HL-60/S4 treated with phorbol 12-myristate 13-acetate at 8.2 ng/mL for 4 days and 3 days (cell line): Measurements from ENCODE around the gene OR6J1.
"Not testable (repeated sequence)": the region's sequence is repeated elsewhere in the genome, so short reads cannot be mapped to it uniquely, and the experiment has no call there.

Experiments used
- in situ Hi-C: fragments of 300-500 bp; cut with MboI; formaldehyde crosslinking; loops from 2 replicates; pipeline ENCODE4 v1.15.0; 2022; ENCODE audit warnings: low sequenced_read_pairs

The OR6J1 gene

GRCh38 chr14:22653012-22653621, 9.0 kb upstream of the OR6J1 start:
- in situ Hi-C loops: loop anchor here (10.0 to 25.0 kb wide), 2 partner anchors 212 to 266 kb away; no protein-coding TSS in a partner anchor

DNA sequence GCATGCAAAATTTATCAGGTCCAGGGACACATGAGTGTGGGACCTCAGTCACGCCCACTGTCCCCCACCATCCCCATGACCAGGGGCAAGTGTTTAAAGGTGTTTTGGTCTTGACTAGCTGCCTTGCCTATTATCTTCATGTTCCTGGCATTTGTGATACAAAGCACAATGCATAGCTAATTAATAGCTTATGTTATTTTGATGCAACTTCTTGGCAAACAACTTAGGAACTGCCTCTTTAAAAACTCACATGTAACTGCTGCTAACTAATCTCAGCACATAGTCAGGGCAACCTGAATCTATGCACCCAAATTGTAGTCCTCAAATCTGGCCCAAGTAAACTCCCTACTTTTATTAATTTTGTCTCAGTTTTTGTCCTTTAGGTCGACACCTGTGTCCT, 7.4 kb upstream of the OR6J1 start:
- in situ Hi-C loops: loop anchor here (10.0 to 25.0 kb wide), 2 partner anchors 213 to 264 kb away; no protein-coding TSS in a partner anchor

DNA sequence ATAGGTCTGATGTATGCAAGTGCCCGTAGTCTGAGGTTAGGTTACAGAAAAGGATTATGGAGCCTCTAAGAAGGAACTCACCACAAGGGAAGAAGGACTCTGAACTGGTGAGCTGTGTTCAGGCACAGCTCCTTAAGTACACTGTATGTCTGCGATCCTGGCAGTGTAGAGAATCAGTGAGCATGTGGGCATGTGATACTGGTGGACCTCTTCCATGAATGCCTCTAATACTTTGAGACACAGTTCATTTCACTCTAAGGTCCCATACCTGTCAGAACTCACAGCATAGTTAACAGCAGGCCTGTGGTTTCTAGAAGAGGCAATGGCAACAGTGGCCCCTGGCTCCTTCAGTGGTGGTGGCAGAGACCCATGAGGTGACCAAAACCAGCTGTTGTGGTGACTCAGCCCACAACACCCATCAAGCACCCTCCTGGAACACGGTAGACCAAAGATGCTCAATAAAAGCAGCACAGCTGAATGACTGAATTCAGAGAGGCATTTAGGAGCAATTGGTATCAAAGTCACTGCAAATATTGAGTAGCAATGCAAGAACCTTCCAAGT, 6.9 kb upstream of the OR6J1 start:
- in situ Hi-C loops: loop anchor here (10.0 to 25.0 kb wide), 2 partner anchors 214 to 264 kb away; no protein-coding TSS in a partner anchor

GRCh38 chr14:22650046-22650739, 6.0 kb upstream of the OR6J1 start:
- in situ Hi-C loops: loop anchor here (10.0 to 25.0 kb wide), 2 partner anchors 215 to 263 kb away; no protein-coding TSS in a partner anchor

DNA sequence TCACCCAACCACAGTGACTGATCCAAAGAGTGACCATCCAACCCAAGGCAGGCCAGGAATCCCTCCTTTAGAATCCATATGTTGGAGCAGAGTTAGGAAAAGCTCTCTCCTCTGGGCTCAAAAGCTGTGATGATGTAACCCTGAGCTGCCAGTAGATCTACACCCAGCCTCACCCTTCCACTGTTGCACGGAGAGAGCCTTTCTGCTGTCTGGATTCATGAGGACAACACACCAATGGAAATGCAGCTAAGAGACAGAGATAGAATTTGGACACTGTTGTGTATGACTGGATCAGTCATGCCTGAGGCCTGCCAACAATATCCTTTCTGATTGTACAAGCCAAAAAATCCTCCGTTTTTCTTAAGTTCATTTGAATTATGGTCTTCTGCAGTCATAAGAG, 4.4 kb upstream of the OR6J1 start:
- in situ Hi-C loops: loop anchor here (10.0 kb wide), 1 partner anchor 74 kb away; no protein-coding TSS in a partner anchor

- in situ Hi-C loops: loop anchor here (10.0 kb wide), 1 partner anchor 72 kb away; no protein-coding TSS in a partner anchor
These were observed 2.6 kb upstream of the OR6J1 start for GRCh38 chr14:22646570-22647254.

DNA sequence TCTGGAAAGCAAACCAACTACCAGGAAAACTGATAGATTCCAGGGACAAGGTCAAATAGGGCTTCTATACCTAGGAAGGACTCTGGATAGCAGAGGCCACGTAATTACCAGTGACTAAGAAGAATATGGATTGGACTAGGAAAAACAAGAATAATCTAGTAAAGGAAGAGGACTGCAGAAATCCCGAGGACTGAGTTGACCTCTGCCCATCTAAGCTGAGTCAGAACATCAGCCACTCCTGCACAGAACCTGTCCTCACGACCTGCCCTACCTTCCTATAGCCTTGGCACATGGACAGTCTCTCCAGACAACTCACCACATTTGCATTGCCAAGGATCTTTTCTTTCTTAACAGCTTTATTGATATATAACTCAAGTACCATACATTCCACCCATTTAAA, 2.3 kb downstream of the OR6J1 start:
- in situ Hi-C loops: loop anchor here (10.0 kb wide), 1 partner anchor 67 kb away; no protein-coding TSS in a partner anchor

DNA sequence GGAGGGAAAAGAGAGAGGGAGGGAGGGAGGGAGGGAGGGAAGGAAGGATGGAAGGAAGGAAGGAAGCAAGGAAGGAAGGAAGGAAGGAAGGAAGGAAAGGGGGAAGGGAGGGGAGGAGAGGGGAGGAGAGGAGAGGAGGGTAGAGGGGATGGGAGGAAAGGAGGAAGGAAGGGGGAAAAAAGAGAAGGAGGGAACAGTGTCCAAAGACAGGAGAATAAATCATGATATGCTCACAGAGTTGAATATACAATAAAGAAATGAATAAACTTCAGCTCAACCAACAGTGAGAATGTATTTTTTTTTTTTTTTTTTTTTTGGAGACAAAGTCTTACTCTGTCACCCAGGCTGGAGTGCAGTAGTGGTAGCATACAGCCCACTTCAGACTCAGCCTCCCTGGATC, 4.0 kb downstream of the OR6J1 start:
- in situ Hi-C loops: loop anchor here (10.0 kb wide), 1 partner anchor 65 kb away; no protein-coding TSS in a partner anchor

- in situ Hi-C loops: not testable (repeated sequence)
These were observed 8.2 kb downstream of the OR6J1 start for GRCh38 chr14:22635980-22636379.

GRCh38 chr14:22634233-22634900, 9.8 kb downstream of the OR6J1 start:
- in situ Hi-C loops: no loop called here

DNA sequence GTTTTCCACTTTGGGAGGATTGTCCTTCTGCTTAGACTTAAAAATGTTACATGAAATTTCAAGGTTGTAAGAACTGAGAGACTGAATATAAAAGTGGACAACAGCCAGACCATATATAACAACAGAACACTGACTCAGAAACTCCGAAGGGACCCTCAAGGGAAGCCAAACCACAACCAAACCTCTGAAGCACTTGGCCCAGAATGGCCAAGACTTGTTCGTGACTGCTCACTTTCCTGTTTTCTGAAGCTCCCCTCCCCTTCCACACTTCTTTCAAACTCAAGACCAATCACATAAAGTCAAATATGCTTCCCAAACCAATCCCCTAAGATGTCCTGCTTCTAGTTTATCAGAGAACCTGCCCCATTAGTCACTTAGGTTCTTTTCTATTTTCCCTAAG, 13.7 kb downstream of the OR6J1 start:
- in situ Hi-C loops: no loop called here

- in situ Hi-C loops: no loop called here
These were observed 14.1 kb downstream of the OR6J1 start for GRCh38 chr14:22630066-22630465.

- in situ Hi-C loops: no loop called here
These were observed 14.8 kb downstream of the OR6J1 start for GRCh38 chr14:22629361-22629760.

GRCh38 chr14:22627506-22628263, 16.5 kb downstream of the OR6J1 start:
- in situ Hi-C loops: no loop called here

GRCh38 chr14:22626590-22626989, 17.6 kb downstream of the OR6J1 start:
- in situ Hi-C loops: no loop called here

DNA sequence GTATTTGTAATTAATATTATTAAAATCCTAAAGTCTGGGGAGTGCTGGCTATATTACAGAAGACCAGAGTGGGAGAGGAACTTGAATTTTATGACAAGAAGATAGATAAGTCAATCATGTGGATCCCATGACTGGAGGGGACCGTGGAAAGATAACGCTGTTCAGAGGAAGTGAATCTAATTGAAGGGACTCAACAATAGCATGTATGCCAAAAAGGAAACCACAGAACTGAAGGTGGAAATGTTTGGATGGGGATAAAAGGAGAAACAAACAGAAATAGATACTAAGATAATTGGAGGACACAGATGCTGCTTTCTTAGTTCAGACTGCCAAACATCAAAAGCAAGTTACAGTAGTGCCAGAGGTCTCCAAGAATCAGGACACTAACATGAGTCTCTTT, 21.1 kb downstream of the OR6J1 start:
- in situ Hi-C loops: no loop called here

- in situ Hi-C loops: no loop called here
These were observed 21.9 kb downstream of the OR6J1 start for GRCh38 chr14:22622255-22622654.

GRCh38 chr14:22615765-22616164, 28.4 kb downstream of the OR6J1 start:
- in situ Hi-C loops: not testable (repeated sequence)

DNA sequence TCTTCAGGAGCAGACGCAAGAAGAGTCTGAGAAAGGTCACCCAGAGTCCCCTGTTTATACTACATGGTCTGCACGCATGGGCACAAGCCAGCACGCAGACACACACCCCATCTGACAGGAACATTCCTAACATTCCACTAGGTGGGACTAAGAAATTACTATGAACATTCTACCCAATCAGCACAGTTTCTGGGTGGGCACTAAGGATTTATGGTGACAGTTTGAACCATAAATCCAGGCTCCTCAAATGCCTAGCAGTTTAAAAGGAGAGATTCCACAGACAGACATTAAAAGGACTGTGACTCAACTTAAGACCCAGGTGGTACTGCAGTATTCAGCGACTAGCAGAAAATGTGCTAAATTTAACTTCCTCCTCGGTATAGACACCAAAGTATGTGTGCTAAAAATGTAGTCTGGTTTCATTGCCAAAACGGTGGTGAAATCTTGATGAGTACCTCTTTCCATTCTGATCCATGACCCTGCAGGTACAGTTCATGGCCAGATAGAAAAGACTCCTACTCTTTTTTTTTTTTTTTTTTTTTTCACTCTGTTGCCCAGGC, 29.8 kb downstream of the OR6J1 start:
- in situ Hi-C loops: no loop called here
